Measurements from ENCODE around the gene LDHB.
"Not testable (repeated sequence)": the region's sequence is repeated elsewhere in the genome, so short reads cannot be mapped to it uniquely, and the experiment has no call there.

Gene LDHB

DNA sequence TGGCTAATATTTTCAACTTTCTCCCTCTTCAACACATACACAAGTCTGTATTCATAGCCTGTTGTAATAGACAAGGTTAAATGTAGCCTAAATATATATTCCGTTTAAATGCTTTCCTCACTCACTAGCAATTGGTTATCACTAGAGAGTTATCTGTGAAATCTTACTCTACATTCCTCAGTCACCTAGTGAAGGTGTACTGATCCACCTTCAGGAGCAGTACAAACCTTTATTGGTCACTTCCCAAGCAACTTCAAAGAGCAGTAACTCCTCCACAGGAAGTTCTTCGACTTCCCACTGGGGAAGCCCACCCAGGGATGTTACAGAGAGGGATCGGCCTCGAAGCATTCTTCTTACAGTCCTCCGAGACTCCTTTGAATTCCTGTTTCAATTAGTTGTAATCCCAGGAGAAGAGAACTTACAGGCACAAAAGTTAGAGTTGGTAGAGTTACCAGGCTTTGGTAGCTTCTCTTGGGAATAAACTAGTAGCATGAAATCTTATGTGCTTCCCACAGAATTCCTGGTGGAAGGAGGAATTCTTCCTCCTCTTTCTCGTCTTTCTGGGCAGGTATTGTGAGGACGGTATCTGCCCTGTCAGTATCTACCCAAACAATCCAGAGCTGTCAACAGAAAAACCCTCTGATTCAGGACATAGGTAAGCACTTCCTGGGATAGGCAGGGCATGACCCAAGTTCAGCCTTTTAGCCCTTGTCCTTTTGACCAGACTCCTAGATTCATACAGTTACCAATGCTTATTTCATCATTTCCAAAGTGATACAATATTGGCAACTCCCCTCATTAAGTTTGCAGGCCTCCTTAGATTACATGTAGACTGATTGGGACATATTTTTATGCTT, 53.2 kb downstream of the LDHB start, which contains the start of gene GYS2:
Gene GYS2 (minus strand): TSS at position 603 of the 857 bp plus-strand sequence. CDS start 255 bp downstream, at position 348.
- no peak for DNase-seq

GRCh38 chr12:21602774-21603173, 54.9 kb downstream of the LDHB start:
- DNase-seq: no peak

DNA sequence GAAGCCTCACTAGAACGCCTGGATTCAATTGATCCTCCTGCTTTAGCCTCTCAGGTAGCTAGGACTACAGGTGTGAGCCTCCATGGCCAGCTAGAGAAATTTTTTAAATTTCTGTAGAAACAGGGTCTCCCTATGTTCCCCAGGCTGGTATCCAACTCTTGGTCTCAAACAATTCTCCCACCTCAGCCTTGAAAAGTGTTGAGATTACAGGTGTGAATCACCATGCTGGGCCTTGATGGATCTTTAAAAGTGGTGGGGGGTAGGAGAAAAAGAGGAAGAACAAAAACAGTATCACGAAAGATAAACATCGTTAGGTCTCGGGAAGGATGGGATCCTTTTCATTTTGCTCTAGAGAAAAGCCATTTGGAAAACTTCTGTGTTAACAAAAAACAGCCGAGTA, 57.4 kb downstream of the LDHB start:
- DNase-seq: no peak

DNA sequence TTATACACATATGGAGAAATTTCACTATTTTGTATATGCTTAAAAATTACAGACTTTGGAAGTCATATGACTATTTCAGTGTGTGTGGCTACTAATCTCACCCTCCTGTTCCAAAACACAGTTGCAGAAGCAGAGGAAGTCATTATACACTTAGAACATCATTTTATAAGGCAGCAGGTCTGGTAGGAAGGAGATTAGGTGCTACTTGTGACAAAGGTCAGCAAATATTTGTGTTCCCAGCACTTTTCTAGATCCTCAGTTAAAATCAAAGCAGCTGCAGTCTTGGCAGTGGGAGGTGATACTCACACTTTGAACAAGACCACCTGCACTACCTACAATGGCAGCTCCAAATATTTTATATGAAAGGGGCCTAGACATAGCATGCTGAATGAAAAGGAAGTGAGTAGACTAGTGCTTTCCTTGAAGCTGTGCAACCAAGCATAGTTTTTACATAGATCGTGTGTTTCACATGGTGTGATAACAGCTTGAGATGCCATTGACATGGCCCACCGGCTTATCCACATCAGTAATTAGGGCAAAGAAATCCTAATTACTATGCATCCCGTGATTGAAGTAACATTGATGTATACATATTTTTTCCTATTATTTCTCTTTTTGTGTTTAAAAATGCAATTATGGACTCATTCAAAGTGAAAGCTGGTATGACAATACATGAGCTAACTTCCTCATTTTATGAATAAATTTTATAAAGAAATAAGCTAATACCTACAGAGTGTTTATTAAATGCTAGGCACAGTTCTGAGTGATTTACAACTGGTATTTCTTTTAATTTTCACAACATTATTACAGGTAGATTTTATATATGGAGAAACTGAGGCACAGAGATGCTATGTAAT, 58.3 kb downstream of the LDHB start:
- no peak for DNase-seq

DNA sequence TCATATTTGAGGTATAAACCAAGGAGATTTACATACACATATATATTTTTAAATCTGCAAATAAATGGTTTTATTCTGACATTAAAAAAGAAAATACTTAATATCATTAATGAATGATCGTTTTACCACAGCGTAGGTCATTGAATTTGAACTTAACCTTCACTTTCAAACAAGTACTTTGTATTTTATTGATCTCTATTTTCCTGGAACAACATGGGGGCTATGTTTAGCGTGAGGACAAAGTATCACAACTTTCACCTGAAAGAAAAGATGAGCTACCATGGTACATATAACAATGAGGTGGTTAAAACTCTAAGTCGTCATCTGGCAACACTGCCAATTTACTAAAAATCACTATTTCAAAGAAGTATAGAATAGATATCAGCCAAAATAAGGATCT, 59.0 kb downstream of the LDHB start:
- DNase-seq: no peak

DNA sequence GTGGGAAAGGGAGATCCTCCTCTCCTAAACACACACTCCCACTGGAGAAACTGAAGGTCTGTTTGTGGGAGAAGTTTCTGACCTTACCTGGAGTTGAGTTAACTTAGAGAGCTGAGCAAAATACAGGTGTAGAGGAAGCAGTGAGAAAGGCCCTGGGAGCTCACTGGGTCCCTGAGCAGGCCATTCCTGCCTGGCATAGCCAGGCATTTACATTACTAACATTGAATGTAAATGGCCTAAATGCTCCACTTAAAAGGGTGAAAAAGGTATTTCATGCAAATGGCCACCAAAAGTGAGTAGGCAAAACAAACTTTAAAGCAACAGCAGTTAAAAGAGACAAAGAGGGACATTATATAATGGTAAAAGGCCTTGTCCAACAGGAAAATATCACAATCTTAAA, 62.3 kb downstream of the LDHB start:
- not testable (repeated sequence) for DNase-seq

DNA sequence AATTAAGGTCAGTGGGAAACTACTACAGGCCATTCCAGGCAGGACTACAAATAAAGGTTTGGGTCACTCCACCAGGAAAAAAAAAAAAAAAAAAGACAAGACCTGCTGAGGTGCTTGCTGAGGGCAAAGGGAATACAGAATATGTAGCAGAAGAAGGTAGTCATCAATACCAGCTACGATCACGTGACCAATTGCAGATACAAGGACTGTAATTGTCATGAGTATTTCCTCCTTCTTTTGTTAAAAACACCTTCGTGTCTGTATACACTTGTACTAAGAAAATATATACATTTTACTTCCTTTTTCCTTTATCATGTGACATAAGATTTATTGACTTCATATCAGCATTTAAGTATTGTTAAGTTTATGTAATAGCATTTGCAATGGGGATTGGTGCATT, 72.2 kb downstream of the LDHB start:
- DNase-seq: no peak
